ENCODE measurements around the gene TTBK1.

GRCh38 chr6:43207286-43207685 is 36.0 kb upstream of the TTBK1 start:
- TF ChIP-seq CTCF (IDR thresholded peaks at IDR 0.05) (no peak), ZBTB21 (CRISPR knock-in tag; IDR thresholded peaks at IDR 0.05; ENCODE audit: borderline replicate concordance) (no peak), E2F4 (CRISPR knock-in tag; IDR thresholded peaks at IDR 0.05; ENCODE audit: borderline replicate concordance, low read depth) (no peak), KAT7 (CRISPR knock-in tag; IDR thresholded peaks at IDR 0.05; ENCODE audit: borderline replicate concordance) (no peak), STAT6 (CRISPR knock-in tag; conservative IDR thresholded peaks at IDR 0.05; ENCODE audit: low read depth) (no peak), E2F5 (CRISPR knock-in tag; IDR thresholded peaks at IDR 0.05) (no peak), ZNF317 (CRISPR knock-in tag; IDR thresholded peaks at IDR 0.05; ENCODE audit: borderline replicate concordance, low read depth) (no peak)

Data from WTC11 (cell line).